PC-3 (cell line): ENCODE data around the gene SELENOM. TPM values are rescaled to one million over a fixed set of nuclear protein-coding genes. Genes with fewer than 3 reads are reported as not detected.

Experiments
- ATAC-seq: fragments of 200-7000 bp; cut with Tn5 transposase; 2 replicates; pipeline ENCODE4 v1.9.1; 2020; ENCODE audit warnings: mild to moderate bottlenecking, moderate library complexity
- BruUV-seq: library from RNA; stranded (reverse); fragments of 400-500 nt; replicated peaks from 2 replicates; lab custom pipeline; 2021; lab: Mats Ljungman, UMichigan
- CTCF ChIA-PET: fragments of 300-600 bp; sonication (Branson Sonifier 250); formaldehyde crosslinking; loops from one replicate; lab custom pipeline; 2022; ENCODE audit warnings: antibody characterized with exemption; lab: Charles Lee
- POLR2A ChIA-PET: fragments of 300-600 bp; sonication (Branson Sonifier 250); formaldehyde crosslinking; loops from one replicate; lab custom pipeline; 2022; ENCODE audit warnings: antibody characterized with exemption; ENCODE audit not compliant: unreplicated experiment; lab: Charles Lee
- DNase-seq: peaks from one replicate; pipeline ENCODE4 v3.0.0-alpha.2; 2015
- H2AFZ ChIP-seq: fragments of 300-600 bp; sonication (generic); 2 replicates; pipeline ENCODE4 v1.6.0; 2016; ENCODE audit warnings: antibody characterized with exemption, low read length
- H3F3A ChIP-seq: fragments of 300-600 bp; sonication (generic); one replicate; pipeline ENCODE4 v1.6.0; 2017; ENCODE audit warnings: antibody characterized with exemption, low read length, control low read depth, mild to moderate bottlenecking; ENCODE audit not compliant: unreplicated experiment
- H3K27ac ChIP-seq: fragments of 300-600 bp; sonication (generic); 2 replicates; pipeline ENCODE4 v1.5.1; 2016; ENCODE audit warnings: mild to moderate bottlenecking, low read length
- H3K27me3 ChIP-seq: fragments of 300-600 bp; sonication (generic); 2 replicates; pipeline ENCODE4 v1.6.1; 2016; ENCODE audit warnings: low read length, mixed read lengths
- H3K36me3 ChIP-seq: fragments of 300-600 bp; sonication (generic); 2 replicates; pipeline ENCODE4 v1.6.1; 2016; ENCODE audit warnings: low read depth, mixed run types, low read length, mixed read lengths
- H3K4me1 ChIP-seq: fragments of 300-600 bp; sonication (generic); 2 replicates; pipeline ENCODE4 v1.5.1; 2016; ENCODE audit warnings: low read length; ENCODE audit not compliant: insufficient read depth
- H3K4me2 ChIP-seq: fragments of 300-600 bp; sonication (generic); 2 replicates; pipeline ENCODE4 v1.6.0; 2016; ENCODE audit warnings: low read length
- H3K4me3 ChIP-seq: fragments of 300-600 bp; sonication (generic); 2 replicates; pipeline ENCODE4 v1.5.1; 2016; ENCODE audit warnings: mild to moderate bottlenecking, low read length, mixed read lengths
- H3K79me2 ChIP-seq: fragments of 300-600 bp; sonication (generic); 2 replicates; pipeline ENCODE4 v1.6.1; 2017; ENCODE audit warnings: low read length, mixed read lengths
- H3K9ac ChIP-seq: fragments of 300-600 bp; sonication (generic); 2 replicates; pipeline ENCODE4 v1.6.0; 2016; ENCODE audit warnings: mild to moderate bottlenecking, low read length
- H3K9me2 ChIP-seq: fragments of 300-600 bp; sonication (generic); replicated peaks from 2 replicates; pipeline ENCODE4 v1.6.1; 2016; ENCODE audit warnings: mixed run types, low read length, mixed read lengths
- H3K9me3 ChIP-seq: fragments of 300-600 bp; sonication (generic); 2 replicates; pipeline ENCODE4 v1.6.1; 2016; ENCODE audit warnings: low read length, mixed read lengths
- H4K20me1 ChIP-seq: fragments of 300-600 bp; sonication (generic); 2 replicates; pipeline ENCODE4 v1.6.1; 2016; ENCODE audit warnings: low read length, mixed read lengths
- EZH2 ChIP-seq: fragments of 300-600 bp; sonication (generic); IDR thresholded peaks from one replicate; pipeline ENCODE4 v1.6.1; 2017; ENCODE audit warnings: antibody characterized with exemption, mild to moderate bottlenecking, low read length; ENCODE audit not compliant: unreplicated experiment
- EZH2phosphoT487 ChIP-seq: fragments of 300-600 bp; sonication (generic); IDR thresholded peaks from 2 replicates; pipeline ENCODE4 v1.6.1; 2018; ENCODE audit warnings: mild to moderate bottlenecking, antibody characterized with exemption, low read length, borderline replicate concordance
- intact Hi-C: fragments of 100-400 bp; cut with micrococcal nuclease; formaldehyde crosslinking; loops from 2 replicates; pipeline ENCODE4 v1.9.0; 2023
- total RNA-seq: library from RNA; depleted of rRNA; stranded (reverse); fragments of >200 nt; gene quantifications from 2 replicates; pipeline ENCODE4 v1.2.3, GENCODE V29; 2014
- TF ChIP-seq, protein P1 (sequence below): fragments of 300-600 bp; sonication (generic); conservative IDR thresholded peaks from 2 replicates; pipeline ENCODE4 v1.5.1; 2017; ENCODE audit warnings: antibody characterized with exemption, low read depth, mild to moderate bottlenecking, low read length

The SELENOM gene
- total RNA-seq, 1 experiment from 2014 or later = 36.8 TPM

DNA sequence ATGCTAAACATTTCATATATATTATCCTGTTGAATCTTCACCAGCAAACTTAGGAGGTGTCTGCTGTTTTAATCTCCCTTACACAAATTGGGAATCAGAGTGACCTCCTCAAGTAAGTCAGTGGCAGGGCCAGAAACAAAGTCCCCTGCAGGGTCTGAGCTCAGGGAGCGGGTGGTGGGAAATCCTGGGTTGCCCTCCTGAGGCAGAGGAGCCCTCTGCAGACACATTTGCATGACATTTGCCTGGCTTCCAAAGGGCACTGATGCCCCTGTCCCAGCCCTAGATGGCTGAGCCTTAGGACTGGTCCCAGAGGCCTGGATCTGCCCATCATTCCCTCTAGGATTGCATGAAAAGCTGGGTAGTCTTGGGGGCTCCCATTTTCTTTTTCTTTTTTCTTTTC is 13.3 kb upstream of the SELENOM start:
- Histone ChIP-seq H3K9me3 (no peaks in the 10 kb centered on the region), H2AFZ (no peak overlapping the region), H3K79me2 (no peaks in the 10 kb centered on the region), H3K36me3 (no peaks in the 10 kb centered on the region), H3K27me3 (no peaks in the 10 kb centered on the region), H3K9me2 (no peaks in the 10 kb centered on the region), H3K4me3 (no peak overlapping the region), H3K9ac (no peak overlapping the region), H3F3A (no peaks in the 10 kb centered on the region), H3K4me2 (no peak overlapping the region), H3K27ac (no peak overlapping the region), H4K20me1 (no peaks in the 10 kb centered on the region), H3K4me1 (0 out of 2 replicates have a peak, but pooled peaks cover 4% of the 10 kb centered on the region)
- ChIA-PET POLR2A (no interaction called here), CTCF (interaction anchor here (0.6 kb wide), 1 partner anchor 29 kb away, joined by 3 read pairs; no protein-coding TSS in a partner anchor)
- no peak for ATAC-seq
- TF ChIP-seq EZH2 = no peak
- no peak for TF ChIP-seq EZH2phosphoT487
- no TSS peak for BruUV-seq
- no peak for DNase-seq
- intact Hi-C loops = no loop called here

- no peaks in the 10 kb centered on the region for H3K27me3 ChIP-seq
- no peaks in the 10 kb centered on the region for H3K9me2 ChIP-seq
- H3K36me3 ChIP-seq = no peaks in the 10 kb centered on the region
- H3K9ac ChIP-seq = no peak overlapping the region
- H3K27ac ChIP-seq = no peak overlapping the region
- TF ChIP-seq EZH2phosphoT487 (no peak), EZH2 (no peak)
- TF ChIP-seq, protein P1, sequence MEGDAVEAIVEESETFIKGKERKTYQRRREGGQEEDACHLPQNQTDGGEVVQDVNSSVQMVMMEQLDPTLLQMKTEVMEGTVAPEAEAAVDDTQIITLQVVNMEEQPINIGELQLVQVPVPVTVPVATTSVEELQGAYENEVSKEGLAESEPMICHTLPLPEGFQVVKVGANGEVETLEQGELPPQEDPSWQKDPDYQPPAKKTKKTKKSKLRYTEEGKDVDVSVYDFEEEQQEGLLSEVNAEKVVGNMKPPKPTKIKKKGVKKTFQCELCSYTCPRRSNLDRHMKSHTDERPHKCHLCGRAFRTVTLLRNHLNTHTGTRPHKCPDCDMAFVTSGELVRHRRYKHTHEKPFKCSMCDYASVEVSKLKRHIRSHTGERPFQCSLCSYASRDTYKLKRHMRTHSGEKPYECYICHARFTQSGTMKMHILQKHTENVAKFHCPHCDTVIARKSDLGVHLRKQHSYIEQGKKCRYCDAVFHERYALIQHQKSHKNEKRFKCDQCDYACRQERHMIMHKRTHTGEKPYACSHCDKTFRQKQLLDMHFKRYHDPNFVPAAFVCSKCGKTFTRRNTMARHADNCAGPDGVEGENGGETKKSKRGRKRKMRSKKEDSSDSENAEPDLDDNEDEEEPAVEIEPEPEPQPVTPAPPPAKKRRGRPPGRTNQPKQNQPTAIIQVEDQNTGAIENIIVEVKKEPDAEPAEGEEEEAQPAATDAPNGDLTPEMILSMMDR = no peak
- no peak for DNase-seq
- H3K4me3 ChIP-seq = no peak overlapping the region
- BruUV-seq = no TSS peak
- CTCF ChIA-PET = interaction anchor here (0.6 kb wide), 1 partner anchor 30 kb away, joined by 3 read pairs; no protein-coding TSS in a partner anchor
- H3F3A ChIP-seq = no peaks in the 10 kb centered on the region
- intact Hi-C loops = no loop called here
- H3K79me2 ChIP-seq = no peaks in the 10 kb centered on the region
- no peak for ATAC-seq
- H2AFZ ChIP-seq = no peak overlapping the region
- 0 out of 2 replicates have a peak, but pooled peaks cover 4% of the 10 kb centered on the region for H3K4me1 ChIP-seq
- no peaks in the 10 kb centered on the region for H3K9me3 ChIP-seq
- POLR2A ChIA-PET = no interaction called here
- H3K4me2 ChIP-seq = no peak overlapping the region
- no peaks in the 10 kb centered on the region for H4K20me1 ChIP-seq
Observed at GRCh38 chr22:31120230-31120629, 12.9 kb upstream of the SELENOM start.

DNA sequence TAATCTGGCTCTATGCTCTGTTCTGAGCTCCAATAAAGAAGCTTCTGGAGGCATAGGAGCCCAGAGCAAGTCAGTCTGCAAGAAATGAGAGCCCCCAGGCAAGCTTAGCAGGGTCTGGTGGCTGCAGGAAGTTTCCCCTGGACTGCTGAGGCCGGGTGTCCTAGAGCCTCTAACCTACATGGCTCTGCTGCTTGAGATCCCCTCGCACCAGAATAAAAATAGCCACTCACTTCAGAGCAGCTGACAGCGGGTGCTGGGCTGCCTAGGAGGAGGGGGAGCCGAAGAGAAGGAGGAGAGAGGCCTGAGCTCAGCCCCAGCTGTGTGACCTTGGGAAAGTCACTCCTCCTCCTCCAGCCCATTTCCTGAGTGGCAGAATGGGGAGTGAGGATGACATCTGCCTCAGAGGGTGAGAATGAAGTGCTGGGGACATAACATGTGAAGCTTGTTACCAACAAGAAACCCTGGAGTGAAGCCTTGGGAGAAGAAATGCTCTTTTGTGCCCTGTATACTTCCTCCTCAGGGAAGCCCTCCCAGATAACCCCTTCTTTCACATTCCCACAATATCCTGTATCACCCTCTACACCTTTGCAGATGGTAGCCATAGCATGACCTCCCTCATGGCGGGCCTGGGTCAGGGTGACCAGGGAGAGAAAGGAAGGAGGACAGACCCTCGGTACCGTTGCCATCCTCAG is 11.8 kb upstream of the SELENOM start:
- ChIA-PET POLR2A (no interaction called here), CTCF (no interaction called here)
- intact Hi-C loops = no loop called here
- ATAC-seq (no peak), DNase-seq (no peak)
- no peak overlapping the region for H3K9ac ChIP-seq
- H3K4me3 ChIP-seq = no peak overlapping the region
- no peak overlapping the region for H3K4me2 ChIP-seq
- no peaks in the 10 kb centered on the region for H3K36me3 ChIP-seq
- no peaks in the 10 kb centered on the region for H3K79me2 ChIP-seq
- no peaks in the 10 kb centered on the region for H3K9me2 ChIP-seq
- no peak overlapping the region for H2AFZ ChIP-seq
- no peaks in the 10 kb centered on the region for H3K27me3 ChIP-seq
- 0 out of 2 replicates have a peak, but pooled peaks cover 4% of the 10 kb centered on the region for H3K4me1 ChIP-seq
- no TSS peak for BruUV-seq
- no peaks in the 10 kb centered on the region for H4K20me1 ChIP-seq
- no peaks in the 10 kb centered on the region for H3F3A ChIP-seq
- no peaks in the 10 kb centered on the region for H3K9me3 ChIP-seq
- no peak overlapping the region for H3K27ac ChIP-seq
- TF ChIP-seq, protein P1 = no peak
- no peak for TF ChIP-seq EZH2
- no peak for TF ChIP-seq EZH2phosphoT487
